Uterus (tissue), 4 donors: ENCODE data around the gene MKLN1. TPM values are rescaled to one million over a fixed set of nuclear protein-coding genes. Genes with fewer than 3 reads are reported as not detected.
"Not testable (repeated sequence)": the region's sequence is repeated elsewhere in the genome, so short reads cannot be mapped to it uniquely, and the experiment has no call there.

Source experiments
- DNase-seq, 2 donors: peaks; one replicate each; pipeline ENCODE4 v3.0.0-alpha.2; 2019 to 2020
- H3K27ac ChIP-seq, 2 donors: fragments of 200-600 bp; sonication (generic); 1 replicate in 1 of 2; 2 replicates in 1 of 2; pipeline ENCODE4 v1.5.1; 2016 to 2018
- H3K27me3 ChIP-seq, 2 donors: fragments of 200-600 bp; sonication (generic); one replicate each; pipeline ENCODE4 v1.5.1; 2018 to 2019; ENCODE audit warnings: control low read depth in 1 of 2
- H3K36me3 ChIP-seq, 2 donors: fragments of 200-600 bp; sonication (generic); one replicate each; pipeline ENCODE4 v1.5.1; 2019; ENCODE audit warnings: control low read depth in 1 of 2
- H3K4me1 ChIP-seq, 2 donors: fragments of 200-600 bp; sonication (generic); one replicate each; pipeline ENCODE4 v1.5.1; 2018 to 2019; ENCODE audit warnings: control low read depth in 1 of 2
- H3K4me3 ChIP-seq, 2 donors: fragments of 200-600 bp; sonication (generic); 1 replicate in 1 of 2; 2 replicates in 1 of 2; pipeline ENCODE4 v1.5.1; 2018 to 2019; ENCODE audit warnings: mild to moderate bottlenecking in 1 of 2
- H3K9me3 ChIP-seq, 2 donors: fragments of 200-600 bp; sonication (generic); one replicate each; pipeline ENCODE4 v1.5.1; 2019; ENCODE audit warnings: control low read depth in 1 of 2
- CTCF ChIP-seq, 4 experiments: fragments of 200-600 bp in 2 of 4; fragments of 450-650 bp in 2 of 4; sonication (generic) in 2 of 4; IDR thresholded peaks; one replicate each; pipeline ENCODE4 v1.5.1; 2016 to 2019; ENCODE audit warnings: antibody characterized with exemption in 4 of 4, mild to moderate bottlenecking in 2 of 4, moderate library complexity in 1 of 4
- POLR2A ChIP-seq, 2 donors: fragments of 450-650 bp; IDR thresholded peaks; one replicate each; pipeline ENCODE4 v1.6.1; 2016; ENCODE audit warnings: antibody characterized with exemption in 2 of 2, mild to moderate bottlenecking in 1 of 2, moderate library complexity in 1 of 2
- intact Hi-C: fragments of 100-400 bp; cut with DNase I; formaldehyde crosslinking; loops from one replicate; pipeline ENCODE4 v1.15.1; 2023; ENCODE audit warnings: low total_unique reads
- total RNA-seq, 4 donors: library from RNA; depleted of rRNA in 3 of 4; stranded (reverse); fragments of >200 nt in 3 of 4; gene quantifications; one replicate each; pipeline versions ENCODE4 v1.1.0 to v1.2.4, GENCODE V29; 2014 to 2023
- donor health status: DM: yes; HTN: yes; CAD: no.

MKLN1 gene
- total RNA-seq, 4 donors from 2014 or later: 52.9 to 311 (median 128) TPM

GRCh38 chr7:131454498-131454897 lies 126.8 kb downstream of the MKLN1 start:
- no peaks in the 10 kb centered on the region for H3K9me3 ChIP-seq
- H3K27ac ChIP-seq: no peak overlapping the region
- no peak for TF ChIP-seq CTCF (IDR thresholded peaks at IDR 0.05)
- TF ChIP-seq POLR2A (IDR thresholded peaks at IDR 0.05): no peak
- H3K27me3 ChIP-seq: no peaks in the 10 kb centered on the region
- H3K4me1 ChIP-seq: no peaks in the 10 kb centered on the region
- H3K36me3 ChIP-seq: no peaks in the 10 kb centered on the region
- intact Hi-C loops: no loop called here
- no peak for DNase-seq
- H3K4me3 ChIP-seq: no peak overlapping the region

- intact Hi-C loops: no loop called here
- TF ChIP-seq POLR2A (IDR thresholded peaks at IDR 0.05): no peak
- Histone ChIP-seq H3K36me3 (no peaks in the 10 kb centered on the region), H3K4me3 (no peak overlapping the region), H3K9me3 (no peaks in the 10 kb centered on the region), H3K4me1 (no peaks in the 10 kb centered on the region), H3K27me3 (no peaks in the 10 kb centered on the region), H3K27ac (no peak overlapping the region)
- DNase-seq: no peak
Observed at GRCh38 chr7:131455001-131455400, 127.3 kb downstream of the MKLN1 start.

- Histone ChIP-seq H3K27me3 (no peaks in the 10 kb centered on the region), H3K36me3 (no peaks in the 10 kb centered on the region), H3K4me3 (no peak overlapping the region), H3K27ac (no peak overlapping the region), H3K9me3 (no peaks in the 10 kb centered on the region), H3K4me1 (no peaks in the 10 kb centered on the region)
- TF ChIP-seq CTCF (IDR thresholded peaks at IDR 0.05): no peak
- no peak for TF ChIP-seq POLR2A (IDR thresholded peaks at IDR 0.05)
- intact Hi-C loops: no loop called here
- no peak for DNase-seq
Observed at GRCh38 chr7:131455546-131455945, 127.9 kb downstream of the MKLN1 start.

- Histone ChIP-seq H3K4me3 (no peak overlapping the region), H3K36me3 (no peaks in the 10 kb centered on the region), H3K4me1 (no peaks in the 10 kb centered on the region), H3K9me3 (no peaks in the 10 kb centered on the region), H3K27ac (no peak overlapping the region), H3K27me3 (no peaks in the 10 kb centered on the region)
- no peak for TF ChIP-seq POLR2A (IDR thresholded peaks at IDR 0.05)
- no peak for TF ChIP-seq CTCF (IDR thresholded peaks at IDR 0.05)
- intact Hi-C loops: no loop called here
- DNase-seq: no peak
Observed at GRCh38 chr7:131456338-131456737, 128.7 kb downstream of the MKLN1 start.

GRCh38 chr7:131459256-131459655 lies 131.6 kb downstream of the MKLN1 start:
- no peak overlapping the region for H3K27ac ChIP-seq
- no peaks in the 10 kb centered on the region for H3K27me3 ChIP-seq
- intact Hi-C loops: no loop called here
- H3K36me3 ChIP-seq: no peaks in the 10 kb centered on the region
- H3K4me3 ChIP-seq: no peak overlapping the region
- no peaks in the 10 kb centered on the region for H3K9me3 ChIP-seq
- H3K4me1 ChIP-seq: no peaks in the 10 kb centered on the region
- no peak for DNase-seq
- TF ChIP-seq POLR2A (IDR thresholded peaks at IDR 0.05) (no peak), CTCF (IDR thresholded peaks at IDR 0.05) (no peak)

GRCh38 chr7:131462059-131462458 lies 134.4 kb downstream of the MKLN1 start:
- Histone ChIP-seq H3K27ac (no peak overlapping the region), H3K4me3 (no peak overlapping the region), H3K9me3 (no peaks in the 10 kb centered on the region), H3K27me3 (no peaks in the 10 kb centered on the region), H3K36me3 (no peaks in the 10 kb centered on the region), H3K4me1 (no peaks in the 10 kb centered on the region)
- TF ChIP-seq CTCF (IDR thresholded peaks at IDR 0.05): no peak
- no peak for TF ChIP-seq POLR2A (IDR thresholded peaks at IDR 0.05)
- intact Hi-C loops: no loop called here
- DNase-seq: no peak

- intact Hi-C loops, H3K4me3 ChIP-seq, DNase-seq, H3K27ac ChIP-seq, H3K36me3 ChIP-seq, H3K27me3 ChIP-seq, H3K9me3 ChIP-seq, H3K4me1 ChIP-seq: not testable (repeated sequence)
Observed at GRCh38 chr7:131462715-131463114, 135.0 kb downstream of the MKLN1 start.
